ENCODE measurements around the gene REPIN1. TPM values are rescaled to one million over a fixed set of nuclear protein-coding genes. Genes with fewer than 3 reads are reported as not detected.

The REPIN1 gene
- total and polyA plus RNA-seq, 9 of the 15 experiments (the other 6 are each of a cell fraction or from before 2014, with no cell fraction given), result 8.1 to 283 (median 94.3) TPM

DNA sequence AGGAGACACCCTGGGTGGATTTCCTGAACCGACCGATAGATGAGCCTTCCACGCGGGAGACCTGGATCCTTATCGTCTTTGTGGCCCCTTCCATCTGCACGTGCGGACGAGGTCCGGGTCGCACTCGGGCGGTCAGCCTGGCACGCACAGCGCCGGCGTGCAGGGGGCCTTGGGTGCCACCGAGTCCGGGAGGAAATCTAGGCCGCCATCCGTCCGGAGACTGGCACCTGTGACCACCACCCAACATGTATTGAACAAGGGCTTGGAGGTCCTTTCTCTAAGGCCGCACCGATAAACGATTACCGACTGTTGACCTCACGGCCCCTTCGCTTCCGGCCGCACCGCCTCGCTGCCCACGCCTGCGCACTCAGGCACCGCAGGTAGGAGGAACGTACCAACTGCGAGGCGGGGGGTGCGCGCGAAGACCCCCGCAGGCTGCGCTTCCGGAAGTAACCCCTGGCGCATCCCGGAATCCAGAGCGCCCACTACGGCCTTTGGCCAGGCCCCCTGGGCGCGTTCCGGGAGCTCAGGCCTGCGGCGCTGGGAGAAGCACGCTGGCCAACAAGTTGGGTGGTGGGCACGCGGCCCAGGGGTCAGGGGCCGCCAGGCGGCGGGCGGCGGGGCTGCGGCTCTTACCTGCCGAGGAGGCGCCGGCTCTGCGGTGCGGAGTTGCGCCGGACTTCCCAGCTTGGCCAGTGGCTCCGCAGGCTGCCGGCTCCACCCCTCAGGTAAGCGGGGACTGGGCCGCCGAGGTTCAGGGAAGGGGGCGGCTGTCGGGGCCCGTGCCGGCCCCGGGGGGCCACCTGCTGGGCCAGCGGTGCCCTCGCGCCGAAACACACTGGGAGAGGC, 45.6 kb upstream of the REPIN1 start, which contains the start of the genes ACTR3C and LRRC61 (continued):
- peak; percentile 96 for TF ChIP-seq RREB1 (CRISPR knock-in tag; IDR thresholded peaks at IDR 0.05)
- TF ChIP-seq ELF2 (CRISPR knock-in tag; IDR thresholded peaks at IDR 0.05), result no peak; the same call in 1 of the 2 replicates
- TF ChIP-seq, protein P1, sequence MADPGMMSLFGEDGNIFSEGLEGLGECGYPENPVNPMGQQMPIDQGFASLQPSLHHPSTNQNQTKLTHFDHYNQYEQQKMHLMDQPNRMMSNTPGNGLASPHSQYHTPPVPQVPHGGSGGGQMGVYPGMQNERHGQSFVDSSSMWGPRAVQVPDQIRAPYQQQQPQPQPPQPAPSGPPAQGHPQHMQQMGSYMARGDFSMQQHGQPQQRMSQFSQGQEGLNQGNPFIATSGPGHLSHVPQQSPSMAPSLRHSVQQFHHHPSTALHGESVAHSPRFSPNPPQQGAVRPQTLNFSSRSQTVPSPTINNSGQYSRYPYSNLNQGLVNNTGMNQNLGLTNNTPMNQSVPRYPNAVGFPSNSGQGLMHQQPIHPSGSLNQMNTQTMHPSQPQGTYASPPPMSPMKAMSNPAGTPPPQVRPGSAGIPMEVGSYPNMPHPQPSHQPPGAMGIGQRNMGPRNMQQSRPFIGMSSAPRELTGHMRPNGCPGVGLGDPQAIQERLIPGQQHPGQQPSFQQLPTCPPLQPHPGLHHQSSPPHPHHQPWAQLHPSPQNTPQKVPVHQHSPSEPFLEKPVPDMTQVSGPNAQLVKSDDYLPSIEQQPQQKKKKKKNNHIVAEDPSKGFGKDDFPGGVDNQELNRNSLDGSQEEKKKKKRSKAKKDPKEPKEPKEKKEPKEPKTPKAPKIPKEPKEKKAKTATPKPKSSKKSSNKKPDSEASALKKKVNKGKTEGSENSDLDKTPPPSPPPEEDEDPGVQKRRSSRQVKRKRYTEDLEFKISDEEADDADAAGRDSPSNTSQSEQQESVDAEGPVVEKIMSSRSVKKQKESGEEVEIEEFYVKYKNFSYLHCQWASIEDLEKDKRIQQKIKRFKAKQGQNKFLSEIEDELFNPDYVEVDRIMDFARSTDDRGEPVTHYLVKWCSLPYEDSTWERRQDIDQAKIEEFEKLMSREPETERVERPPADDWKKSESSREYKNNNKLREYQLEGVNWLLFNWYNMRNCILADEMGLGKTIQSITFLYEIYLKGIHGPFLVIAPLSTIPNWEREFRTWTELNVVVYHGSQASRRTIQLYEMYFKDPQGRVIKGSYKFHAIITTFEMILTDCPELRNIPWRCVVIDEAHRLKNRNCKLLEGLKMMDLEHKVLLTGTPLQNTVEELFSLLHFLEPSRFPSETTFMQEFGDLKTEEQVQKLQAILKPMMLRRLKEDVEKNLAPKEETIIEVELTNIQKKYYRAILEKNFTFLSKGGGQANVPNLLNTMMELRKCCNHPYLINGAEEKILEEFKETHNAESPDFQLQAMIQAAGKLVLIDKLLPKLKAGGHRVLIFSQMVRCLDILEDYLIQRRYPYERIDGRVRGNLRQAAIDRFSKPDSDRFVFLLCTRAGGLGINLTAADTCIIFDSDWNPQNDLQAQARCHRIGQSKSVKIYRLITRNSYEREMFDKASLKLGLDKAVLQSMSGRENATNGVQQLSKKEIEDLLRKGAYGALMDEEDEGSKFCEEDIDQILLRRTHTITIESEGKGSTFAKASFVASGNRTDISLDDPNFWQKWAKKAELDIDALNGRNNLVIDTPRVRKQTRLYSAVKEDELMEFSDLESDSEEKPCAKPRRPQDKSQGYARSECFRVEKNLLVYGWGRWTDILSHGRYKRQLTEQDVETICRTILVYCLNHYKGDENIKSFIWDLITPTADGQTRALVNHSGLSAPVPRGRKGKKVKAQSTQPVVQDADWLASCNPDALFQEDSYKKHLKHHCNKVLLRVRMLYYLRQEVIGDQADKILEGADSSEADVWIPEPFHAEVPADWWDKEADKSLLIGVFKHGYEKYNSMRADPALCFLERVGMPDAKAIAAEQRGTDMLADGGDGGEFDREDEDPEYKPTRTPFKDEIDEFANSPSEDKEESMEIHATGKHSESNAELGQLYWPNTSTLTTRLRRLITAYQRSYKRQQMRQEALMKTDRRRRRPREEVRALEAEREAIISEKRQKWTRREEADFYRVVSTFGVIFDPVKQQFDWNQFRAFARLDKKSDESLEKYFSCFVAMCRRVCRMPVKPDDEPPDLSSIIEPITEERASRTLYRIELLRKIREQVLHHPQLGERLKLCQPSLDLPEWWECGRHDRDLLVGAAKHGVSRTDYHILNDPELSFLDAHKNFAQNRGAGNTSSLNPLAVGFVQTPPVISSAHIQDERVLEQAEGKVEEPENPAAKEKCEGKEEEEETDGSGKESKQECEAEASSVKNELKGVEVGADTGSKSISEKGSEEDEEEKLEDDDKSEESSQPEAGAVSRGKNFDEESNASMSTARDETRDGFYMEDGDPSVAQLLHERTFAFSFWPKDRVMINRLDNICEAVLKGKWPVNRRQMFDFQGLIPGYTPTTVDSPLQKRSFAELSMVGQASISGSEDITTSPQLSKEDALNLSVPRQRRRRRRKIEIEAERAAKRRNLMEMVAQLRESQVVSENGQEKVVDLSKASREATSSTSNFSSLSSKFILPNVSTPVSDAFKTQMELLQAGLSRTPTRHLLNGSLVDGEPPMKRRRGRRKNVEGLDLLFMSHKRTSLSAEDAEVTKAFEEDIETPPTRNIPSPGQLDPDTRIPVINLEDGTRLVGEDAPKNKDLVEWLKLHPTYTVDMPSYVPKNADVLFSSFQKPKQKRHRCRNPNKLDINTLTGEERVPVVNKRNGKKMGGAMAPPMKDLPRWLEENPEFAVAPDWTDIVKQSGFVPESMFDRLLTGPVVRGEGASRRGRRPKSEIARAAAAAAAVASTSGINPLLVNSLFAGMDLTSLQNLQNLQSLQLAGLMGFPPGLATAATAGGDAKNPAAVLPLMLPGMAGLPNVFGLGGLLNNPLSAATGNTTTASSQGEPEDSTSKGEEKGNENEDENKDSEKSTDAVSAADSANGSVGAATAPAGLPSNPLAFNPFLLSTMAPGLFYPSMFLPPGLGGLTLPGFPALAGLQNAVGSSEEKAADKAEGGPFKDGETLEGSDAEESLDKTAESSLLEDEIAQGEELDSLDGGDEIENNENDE (IDR thresholded peaks at IDR 0.05; ENCODE audit: low read depth, low read length), result peak; percentile 62
- TF ChIP-seq RBM15 (IDR thresholded peaks at IDR 0.05; ENCODE audit: insufficient read depth, low read length), result no peak
- peak; percentile 46; the same call in 1 of the 2 replicates for TF ChIP-seq GATA2 (CRISPR knock-in tag; IDR thresholded peaks at IDR 0.05)
- peak; percentile 95 for TF ChIP-seq LCOR (CRISPR knock-in tag; IDR thresholded peaks at IDR 0.05)
- peak in 1 of 2 experiments; percentile 26; a peak in 1 of 4 replicates for TF ChIP-seq TRIM24 (IDR thresholded peaks at IDR 0.05)
- no peak for TF ChIP-seq MAFK (IDR thresholded peaks at IDR 0.05; ENCODE audit: low read length)
- peak; percentile 94; the same call in 1 of the 2 replicates for TF ChIP-seq BRD4 (IDR thresholded peaks at IDR 0.05)
- TF ChIP-seq ZNF586 (CRISPR knock-in tag; conservative IDR thresholded peaks at IDR 0.05), result no peak; the same call in 1 of the 2 replicates

All from K562 (cell line).